NCI-H2171 treated with DMSO at 0.1 percent for 48 hours (cell line): Measurements from ENCODE around the gene HMGXB4.

Source experiments
- DNase-seq: peaks from one replicate; lab custom pipeline; 2025; lab: John Stamatoyannopoulos, UW

The HMGXB4 gene

DNA sequence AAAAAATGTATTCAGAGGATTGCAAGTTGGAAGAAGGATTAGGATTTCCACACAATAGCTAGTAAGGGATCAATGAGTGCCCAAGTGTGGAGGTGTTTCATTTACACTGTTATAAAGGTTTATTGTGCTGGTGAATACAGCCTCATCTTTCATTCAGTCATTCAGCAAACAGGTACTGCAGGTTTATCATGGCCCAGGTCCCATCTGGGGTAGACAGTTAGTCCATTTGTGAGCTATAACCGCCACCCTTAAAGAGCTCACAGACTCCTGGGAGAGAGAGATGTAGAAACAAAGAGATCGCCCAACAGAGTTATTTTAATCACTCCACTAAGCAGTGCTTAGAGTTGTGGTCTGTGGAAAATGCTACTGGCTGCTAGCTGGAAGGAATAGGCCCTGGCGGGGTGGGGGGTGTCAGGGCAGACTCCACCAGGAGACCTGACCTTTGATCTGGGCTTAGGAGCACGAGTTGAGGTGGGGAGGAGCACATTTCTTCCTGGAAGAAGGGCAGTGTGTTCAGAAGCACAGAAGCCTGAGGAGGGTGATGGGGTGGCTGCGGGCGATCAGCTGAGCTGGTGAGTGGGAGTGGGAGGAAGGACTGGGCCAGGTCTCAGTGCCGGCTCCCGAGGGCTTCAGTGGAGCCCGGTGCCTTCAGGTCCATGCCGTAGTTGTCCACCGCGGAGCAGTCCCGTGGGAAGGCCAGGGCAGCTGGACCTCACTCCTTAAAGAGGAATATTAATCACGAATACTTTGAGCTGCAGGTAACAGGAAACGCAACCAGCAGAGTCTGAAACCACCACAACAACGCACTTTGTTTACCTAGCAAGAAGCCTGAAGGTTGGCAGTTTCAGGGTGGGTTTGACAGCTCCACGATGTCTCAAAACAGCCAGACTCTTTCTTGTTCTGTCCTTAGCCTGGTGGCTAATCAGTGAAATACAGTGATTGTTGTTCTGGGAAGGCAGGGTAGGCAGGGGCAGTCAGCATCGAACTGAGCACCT is 53.6 kb downstream of the HMGXB4 start:
- DNase-seq, result no peak

GRCh38 chr22:35311551-35311999 is 54.3 kb downstream of the HMGXB4 start:
- no peak for DNase-seq

- no peak for DNase-seq
Measured at GRCh38 chr22:35312198-35313059, 55.1 kb downstream of the HMGXB4 start.

DNA sequence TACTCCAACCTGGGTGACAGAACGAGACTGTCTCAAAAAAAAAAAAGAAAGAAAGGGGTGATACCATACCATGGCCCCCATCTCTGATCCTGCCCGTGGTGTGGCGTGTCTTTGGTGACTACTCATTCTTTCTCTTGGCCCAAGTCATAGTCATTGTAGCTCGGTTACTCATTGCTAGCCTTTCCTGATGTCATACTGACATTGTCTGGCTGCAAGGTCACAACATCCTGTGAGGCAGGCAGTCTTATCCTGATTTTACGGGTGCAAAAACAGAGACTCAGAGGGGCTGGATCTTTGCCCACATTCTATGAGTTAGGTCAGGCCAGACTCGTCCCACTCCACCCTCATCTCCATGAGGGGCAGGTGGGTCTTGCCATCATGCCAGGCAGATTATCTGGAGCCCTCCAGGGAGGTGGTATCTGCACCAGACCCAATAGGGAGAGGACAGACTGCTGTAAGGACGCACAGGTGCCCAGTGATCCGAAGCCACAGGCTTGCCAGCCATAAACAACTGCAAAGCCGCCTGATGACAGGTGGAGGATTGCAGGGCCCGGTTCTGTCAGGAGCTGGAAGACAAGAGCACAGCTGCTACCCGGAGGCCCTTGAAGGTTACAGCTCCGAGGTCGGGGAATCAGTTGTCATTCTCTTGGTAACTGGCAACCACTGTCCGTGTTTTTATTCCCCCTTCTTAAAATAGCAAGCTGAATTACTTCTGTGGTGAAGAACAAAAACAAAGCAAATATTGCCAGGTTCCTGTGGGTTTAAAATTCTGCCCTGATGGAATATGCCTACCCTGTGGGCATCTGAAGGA is 56.2 kb downstream of the HMGXB4 start:
- peak; percentile 89 for DNase-seq

DNA sequence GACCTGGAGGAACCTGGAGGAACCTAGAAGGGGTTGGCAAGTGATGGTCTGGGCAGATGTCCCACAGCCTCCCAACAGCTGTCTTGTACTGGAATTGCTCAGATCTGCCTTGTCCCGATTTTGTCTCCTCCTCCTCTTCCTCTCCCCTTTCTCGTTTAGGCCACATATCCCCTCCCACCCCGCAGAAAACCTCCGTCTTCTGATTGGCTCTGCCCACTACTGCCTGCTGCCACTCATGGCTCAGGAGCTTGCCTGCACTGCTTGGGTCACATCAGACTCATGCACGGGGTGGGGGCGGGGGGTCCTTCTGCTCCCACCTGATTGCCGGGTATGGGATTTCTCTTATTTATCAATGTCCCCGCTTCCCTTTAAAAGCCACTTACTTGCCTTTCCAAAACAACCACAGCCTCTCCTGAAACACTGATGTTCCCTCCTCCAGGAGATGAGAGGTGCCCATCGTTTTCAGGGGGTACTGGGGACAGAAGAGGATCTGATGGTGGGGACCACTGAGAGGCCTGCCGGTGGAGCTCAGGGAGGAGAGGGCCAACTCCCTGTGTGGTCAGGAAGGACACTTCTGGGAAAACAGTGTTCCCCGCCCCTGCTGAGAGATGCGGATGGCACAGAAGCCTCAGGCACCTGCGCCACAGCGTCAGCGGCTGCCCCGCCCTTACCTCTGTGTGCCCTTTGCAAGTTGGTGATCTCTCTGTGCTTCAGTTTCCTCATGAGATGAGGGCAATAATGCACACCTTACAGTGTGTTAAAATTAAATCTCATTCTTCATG is 57.1 kb downstream of the HMGXB4 start:
- DNase-seq, result peak; percentile 32

DNA sequence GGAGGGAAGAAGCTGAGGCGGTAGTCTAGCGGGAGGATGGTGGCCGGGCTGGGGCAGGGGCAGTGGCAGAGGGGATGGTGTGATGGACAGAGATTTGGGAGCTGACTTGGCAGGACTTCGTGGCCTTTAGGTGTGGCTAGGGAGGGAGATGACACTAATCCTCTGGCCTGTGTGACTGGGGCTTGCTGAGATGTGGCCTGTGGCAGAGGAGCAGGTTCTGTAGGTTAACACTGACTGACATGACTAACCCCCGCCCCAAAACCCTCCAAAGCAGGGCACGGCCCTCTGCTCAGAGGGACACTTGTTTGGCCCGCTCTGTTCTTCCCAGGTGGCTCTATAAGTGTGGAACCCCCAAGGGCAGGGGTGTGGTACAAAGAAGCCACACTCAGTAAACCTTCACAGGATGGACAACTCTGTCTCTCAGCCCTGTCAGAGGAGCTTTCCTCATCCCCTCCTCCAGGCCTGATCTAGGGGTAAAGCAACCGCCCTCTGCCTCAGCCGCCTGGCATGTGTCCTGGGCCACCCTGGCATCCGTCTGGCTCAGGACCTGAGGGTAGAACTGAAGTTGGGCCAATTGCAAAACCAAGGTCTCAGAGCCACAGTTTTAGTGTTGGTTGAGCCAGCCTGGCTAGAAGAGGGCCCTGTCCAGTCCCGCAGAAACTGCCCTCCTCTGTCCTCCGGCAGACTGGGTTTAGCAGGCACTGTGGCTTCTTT is 58.0 kb downstream of the HMGXB4 start:
- DNase-seq, result no peak

DNA sequence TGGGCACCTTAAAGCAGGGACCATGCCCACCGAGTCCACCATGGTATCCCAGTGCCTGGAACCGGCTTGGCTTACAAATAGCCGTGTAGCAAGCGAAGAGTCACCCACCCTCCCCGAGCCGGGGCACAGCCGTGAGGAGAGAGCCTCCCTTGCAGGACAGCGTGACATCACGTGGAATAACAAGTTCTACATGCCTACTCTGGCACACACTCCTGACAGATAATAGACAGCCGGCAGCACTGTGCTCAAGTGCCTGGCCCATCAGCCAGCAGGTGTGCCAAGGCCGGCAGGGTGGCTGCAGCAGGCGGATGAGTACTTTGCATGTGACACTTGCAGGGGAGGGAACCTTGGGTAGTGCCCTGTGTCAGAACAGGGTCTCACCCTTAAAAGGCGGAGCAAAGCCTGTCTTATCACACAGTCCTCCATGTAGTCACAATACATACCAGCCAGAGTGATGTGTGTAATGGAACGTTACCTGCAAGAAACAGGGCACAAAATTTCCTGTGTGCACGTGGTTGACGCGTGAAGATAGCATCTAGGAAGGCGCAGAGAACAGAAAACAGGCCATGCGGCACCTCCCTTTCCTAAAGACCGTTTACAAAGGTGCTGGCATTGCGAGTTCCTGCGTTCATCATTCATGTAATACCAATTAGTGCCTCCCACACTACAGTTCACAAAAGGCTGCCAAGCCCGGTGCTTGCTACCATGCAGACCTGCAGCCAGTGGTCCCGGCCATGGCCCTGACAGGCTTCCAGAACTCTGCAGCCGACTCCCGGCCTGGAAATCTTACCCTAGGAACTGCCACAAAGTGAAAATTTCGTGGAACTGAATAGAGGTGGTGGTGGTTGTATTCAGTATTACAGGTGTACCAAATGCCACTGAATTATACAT is 58.8 kb downstream of the HMGXB4 start:
- peak; percentile 79 for DNase-seq

DNA sequence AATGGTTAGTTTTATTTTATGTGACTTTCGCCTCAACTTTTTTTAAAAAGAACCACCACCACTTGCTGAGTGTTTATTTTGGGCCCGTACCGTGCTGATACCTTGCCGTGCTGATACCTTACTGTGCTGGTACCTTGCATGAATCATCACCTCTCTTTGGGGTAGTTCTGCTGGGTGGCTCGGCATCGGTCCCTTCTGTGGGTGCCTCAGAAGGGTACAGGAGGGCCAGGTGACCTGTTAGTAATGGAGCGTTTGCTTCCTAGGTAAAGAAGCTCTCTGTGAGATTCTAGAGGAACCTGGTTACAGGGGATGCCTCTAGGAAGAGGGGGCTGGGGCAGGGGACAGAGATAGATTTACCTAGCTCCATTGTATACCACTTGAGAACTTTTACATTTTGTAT is 59.5 kb downstream of the HMGXB4 start:
- no peak for DNase-seq

DNA sequence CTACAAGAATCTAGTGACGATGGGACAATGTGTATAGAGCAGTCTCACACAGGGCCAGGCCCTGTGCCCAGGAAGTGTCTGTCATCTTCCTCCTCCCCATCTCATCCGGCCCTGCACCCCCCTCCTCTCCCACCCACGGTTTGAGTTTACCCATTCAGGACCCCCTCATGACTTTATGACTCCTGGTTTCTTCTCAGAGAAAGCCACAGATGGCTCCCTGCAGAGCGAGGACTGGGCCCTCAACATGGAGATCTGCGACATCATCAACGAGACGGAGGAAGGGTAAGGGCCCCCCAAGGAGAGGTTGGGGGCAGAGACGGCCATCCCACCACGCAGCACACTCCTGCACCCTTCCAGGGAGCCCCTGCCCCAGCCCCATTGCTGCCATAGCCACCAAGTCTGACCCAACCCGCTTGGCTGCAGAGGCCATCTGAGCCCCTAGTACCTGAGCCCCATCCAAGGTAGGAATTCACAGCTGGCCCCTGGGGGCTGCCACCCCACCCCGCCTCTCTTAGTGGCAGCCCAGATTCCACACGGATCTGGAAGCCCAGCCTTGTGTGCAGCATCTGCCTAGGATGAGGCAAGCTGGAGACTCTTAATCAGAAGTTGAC is 60.5 kb downstream of the HMGXB4 start:
- no peak for DNase-seq

DNA sequence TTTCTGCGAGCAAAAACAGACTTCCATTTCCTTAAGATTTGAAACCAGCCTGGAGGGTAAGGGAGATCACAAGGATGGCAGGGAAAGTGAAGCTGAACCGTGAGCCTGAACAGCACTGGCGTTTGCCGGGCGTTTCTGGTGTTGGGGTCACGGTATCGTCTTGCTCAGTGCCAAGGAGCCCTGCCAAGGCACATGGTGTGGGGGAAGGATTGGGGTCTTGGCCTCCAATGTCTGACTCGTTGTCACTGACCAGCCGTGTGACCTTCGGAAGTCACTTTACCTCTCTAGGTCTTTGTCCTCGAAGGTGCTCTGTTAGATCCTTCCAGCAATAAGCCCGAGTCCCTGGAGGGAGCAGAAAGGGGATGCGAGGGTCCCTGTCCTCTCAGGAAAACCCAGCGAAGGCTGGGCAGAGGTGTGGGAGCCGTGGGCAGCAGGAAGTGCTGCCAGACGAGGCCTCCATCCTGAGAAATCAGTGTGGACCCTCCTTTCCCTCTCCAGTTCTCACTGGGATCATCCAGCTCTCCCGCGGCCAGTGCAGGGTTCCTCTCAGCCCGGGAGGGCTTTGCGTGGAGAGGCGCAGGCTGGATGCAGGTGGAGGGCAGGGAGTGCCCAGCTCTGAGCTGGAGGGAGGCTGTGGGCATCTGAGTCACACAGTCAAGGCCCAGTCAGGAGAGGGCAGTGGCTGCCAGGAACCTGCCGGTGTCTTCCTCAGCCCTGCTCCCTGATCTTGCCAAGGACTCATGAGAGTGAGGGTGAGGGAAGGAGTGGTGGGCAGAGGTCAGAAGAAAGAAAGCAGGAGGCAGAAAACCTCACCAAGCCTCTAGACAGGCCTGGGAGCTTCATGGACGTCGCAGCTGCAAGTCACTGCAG is 61.3 kb downstream of the HMGXB4 start:
- no peak for DNase-seq

GRCh38 chr22:35319244-35319985 is 62.1 kb downstream of the HMGXB4 start:
- no peak for DNase-seq

GRCh38 chr22:35322126-35322525 is 64.8 kb downstream of the HMGXB4 start:
- no peak for DNase-seq

GRCh38 chr22:35322893-35323292 is 65.6 kb downstream of the HMGXB4 start:
- DNase-seq, result no peak

- no peak for DNase-seq
Measured at GRCh38 chr22:35323305-35323704, 66.0 kb downstream of the HMGXB4 start.

DNA sequence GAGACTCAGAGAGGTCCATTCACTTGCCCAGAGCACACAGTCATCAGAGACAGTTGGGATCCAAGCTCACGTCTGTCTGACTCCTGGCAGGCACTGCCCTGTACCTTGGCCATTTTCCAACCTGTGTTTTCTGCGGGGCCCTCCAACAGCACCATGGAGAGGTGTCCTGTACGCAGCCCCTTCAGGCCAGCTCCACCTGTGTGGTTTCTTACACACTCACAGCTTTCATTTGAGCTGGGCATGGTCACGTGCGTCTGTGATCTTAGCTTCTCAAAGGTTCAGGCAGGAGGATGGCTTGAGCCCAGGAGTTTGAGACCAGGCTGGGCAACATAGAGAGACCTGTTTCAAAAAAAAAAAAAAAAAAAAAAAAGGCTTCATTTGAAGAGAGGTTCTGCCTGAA is 66.8 kb downstream of the HMGXB4 start:
- DNase-seq, result no peak

DNA sequence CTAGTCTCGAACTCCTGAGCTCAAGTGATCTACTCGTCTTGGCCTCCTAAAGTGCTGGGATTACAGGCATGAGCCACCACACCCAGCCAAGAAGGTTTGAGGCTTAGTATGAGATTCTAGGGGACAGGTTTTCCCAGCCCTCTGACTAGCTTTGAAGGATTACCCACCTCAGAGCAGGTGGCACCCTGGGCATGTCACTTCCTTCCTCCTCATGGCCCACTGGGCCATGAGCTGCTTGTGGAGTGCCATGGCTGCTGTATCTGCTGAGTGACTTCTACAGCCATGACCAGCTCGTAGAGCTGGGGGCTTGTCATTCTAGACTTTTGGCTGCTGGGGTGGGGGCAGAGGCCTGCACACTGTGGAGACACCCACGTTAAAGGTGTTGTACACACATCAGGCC is 67.5 kb downstream of the HMGXB4 start:
- no peak for DNase-seq

GRCh38 chr22:35325209-35325608 is 67.9 kb downstream of the HMGXB4 start:
- no peak for DNase-seq
